ENCODE results near the gene NFATC1.
A peak's percentile ranks its signal among the peaks of the same experiment; 100 is the strongest.

The NFATC1 gene

GRCh38 chr18:79377187-79377891, 18.4 kb upstream of the NFATC1 start:
- Histone ChIP-seq H3K4me1 (ENCODE audit: insufficient read depth, low read length) (no peaks in the 10 kb centered on the region), H4K20me1 (ENCODE audit: insufficient read depth, low read length) (no peaks in the 10 kb centered on the region), H3K9ac (ENCODE audit: low read depth, low read length) (no peak overlapping the region), H3K36me3 (ENCODE audit: insufficient read depth, low read length) (peaks cover 44% of the 10 kb centered on the region), H3K4me3 (ENCODE audit: low read depth in 1 of 2, low read length in 2 of 2) (no peak overlapping the region), H3K27me3 (ENCODE audit: insufficient read depth, low read length, poor library complexity) (no peaks in the 10 kb centered on the region), H3K79me2 (ENCODE audit: insufficient read depth, low read length) (no peaks in the 10 kb centered on the region), H3K9me3 (ENCODE audit: insufficient read depth, low read length, severe bottlenecking) (no peaks in the 10 kb centered on the region), H3K4me2 (ENCODE audit: insufficient read depth, low read length) (no peak overlapping the region), H2AFZ (ENCODE audit: low read depth, low read length) (no peak overlapping the region), H3K27ac (ENCODE audit: low read length) (no peak overlapping the region)
- DNase-seq (no peak), ATAC-seq (ENCODE audit: insufficient read depth, low read depth) (no peak)
- TF ChIP-seq EZH2 (IDR thresholded peaks at IDR 0.05; ENCODE audit: borderline replicate concordance, low read depth, low read length, severe bottlenecking) (no peak), CTCF (IDR thresholded peaks at IDR 0.05; ENCODE audit: borderline replicate concordance, extremely low read depth, low read length, poor library complexity, severe bottlenecking) (no peak)

GRCh38 chr18:79378536-79379250, 17.0 kb upstream of the NFATC1 start:
- H3K27me3 ChIP-seq (ENCODE audit: insufficient read depth, low read length, poor library complexity), result no peaks in the 10 kb centered on the region
- H3K27ac ChIP-seq (ENCODE audit: low read length), result no peak overlapping the region
- no peaks in the 10 kb centered on the region for H4K20me1 ChIP-seq (ENCODE audit: insufficient read depth, low read length)
- H3K79me2 ChIP-seq (ENCODE audit: insufficient read depth, low read length), result no peaks in the 10 kb centered on the region
- TF ChIP-seq CTCF (IDR thresholded peaks at IDR 0.05; ENCODE audit: borderline replicate concordance, extremely low read depth, low read length, poor library complexity, severe bottlenecking), result peak; percentile 62
- no peak for TF ChIP-seq EZH2 (IDR thresholded peaks at IDR 0.05; ENCODE audit: borderline replicate concordance, low read depth, low read length, severe bottlenecking)
- ATAC-seq (ENCODE audit: insufficient read depth, low read depth) (no peak), DNase-seq (no peak)
- no peak overlapping the region for H2AFZ ChIP-seq (ENCODE audit: low read depth, low read length)
- H3K9ac ChIP-seq (ENCODE audit: low read depth, low read length), result no peak overlapping the region
- no peaks in the 10 kb centered on the region for H3K4me1 ChIP-seq (ENCODE audit: insufficient read depth, low read length)
- peaks cover 43% of the 10 kb centered on the region for H3K36me3 ChIP-seq (ENCODE audit: insufficient read depth, low read length)
- H3K4me3 ChIP-seq (ENCODE audit: low read depth in 1 of 2, low read length in 2 of 2), result no peak overlapping the region
- H3K4me2 ChIP-seq (ENCODE audit: insufficient read depth, low read length), result no peak overlapping the region
- no peaks in the 10 kb centered on the region for H3K9me3 ChIP-seq (ENCODE audit: insufficient read depth, low read length, severe bottlenecking)

- Histone ChIP-seq H2AFZ (ENCODE audit: low read depth, low read length) (no peak overlapping the region), H3K4me1 (ENCODE audit: insufficient read depth, low read length) (no peaks in the 10 kb centered on the region), H3K79me2 (ENCODE audit: insufficient read depth, low read length) (no peaks in the 10 kb centered on the region), H3K9me3 (ENCODE audit: insufficient read depth, low read length, severe bottlenecking) (no peaks in the 10 kb centered on the region), H4K20me1 (ENCODE audit: insufficient read depth, low read length) (no peaks in the 10 kb centered on the region), H3K27me3 (ENCODE audit: insufficient read depth, low read length, poor library complexity) (no peaks in the 10 kb centered on the region), H3K9ac (ENCODE audit: low read depth, low read length) (no peak overlapping the region), H3K27ac (ENCODE audit: low read length) (no peak overlapping the region), H3K36me3 (ENCODE audit: insufficient read depth, low read length) (peaks cover 39% of the 10 kb centered on the region), H3K4me2 (ENCODE audit: insufficient read depth, low read length) (no peak overlapping the region), H3K4me3 (ENCODE audit: low read depth in 1 of 2, low read length in 2 of 2) (no peak overlapping the region)
- no peak for ATAC-seq (ENCODE audit: insufficient read depth, low read depth)
- no peak for TF ChIP-seq EZH2 (IDR thresholded peaks at IDR 0.05; ENCODE audit: borderline replicate concordance, low read depth, low read length, severe bottlenecking)
- no peak for TF ChIP-seq CTCF (IDR thresholded peaks at IDR 0.05; ENCODE audit: borderline replicate concordance, extremely low read depth, low read length, poor library complexity, severe bottlenecking)
- no peak for DNase-seq
Observed at GRCh38 chr18:79379251-79379905, 16.4 kb upstream of the NFATC1 start.

Data from DND-41 (cell line).